ENCODE data around the gene BEST4.

BEST4 gene

DNA sequence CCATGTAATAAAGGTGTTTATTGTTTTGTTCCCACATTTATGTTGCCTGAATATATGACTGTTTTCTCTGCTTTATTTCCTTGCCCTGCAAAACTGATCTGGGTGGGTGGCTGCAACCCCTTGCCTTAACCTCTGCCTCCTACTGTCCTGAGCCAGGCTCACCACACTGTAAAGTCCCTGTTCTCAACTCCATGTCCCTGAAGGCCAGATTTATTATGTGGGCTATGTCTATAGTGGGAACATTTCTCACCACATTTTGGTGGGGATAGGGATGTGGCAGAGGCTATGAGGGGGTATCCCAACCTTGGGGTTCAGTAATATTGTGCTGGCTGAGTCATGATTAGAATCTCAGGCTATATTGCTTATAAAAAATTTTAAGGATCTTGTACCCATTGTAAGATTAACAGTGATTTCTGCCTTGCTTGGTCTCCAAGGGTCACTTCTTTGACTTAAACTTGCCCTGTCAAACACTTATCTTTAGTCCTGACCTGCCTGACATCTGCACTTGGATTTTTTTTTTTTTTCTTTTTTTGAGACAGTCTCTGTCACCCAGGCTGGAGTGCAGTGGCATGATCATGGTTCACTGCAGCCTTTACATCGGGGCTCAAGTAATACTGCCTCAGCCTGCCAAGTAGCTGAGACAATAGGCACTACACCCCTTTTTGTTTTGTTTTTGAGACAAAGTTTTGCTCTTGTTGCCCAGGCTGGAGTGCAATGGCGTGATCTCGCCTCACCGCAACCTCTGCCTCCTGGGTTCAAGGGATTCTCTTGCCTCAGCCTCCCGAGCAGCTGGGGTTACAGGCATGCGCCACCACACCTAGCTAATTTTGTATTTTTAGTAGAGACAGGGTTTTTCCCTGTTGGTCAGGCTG is 9.0 kb downstream of the BEST4 start:
- TF ChIP-seq, protein P1, sequence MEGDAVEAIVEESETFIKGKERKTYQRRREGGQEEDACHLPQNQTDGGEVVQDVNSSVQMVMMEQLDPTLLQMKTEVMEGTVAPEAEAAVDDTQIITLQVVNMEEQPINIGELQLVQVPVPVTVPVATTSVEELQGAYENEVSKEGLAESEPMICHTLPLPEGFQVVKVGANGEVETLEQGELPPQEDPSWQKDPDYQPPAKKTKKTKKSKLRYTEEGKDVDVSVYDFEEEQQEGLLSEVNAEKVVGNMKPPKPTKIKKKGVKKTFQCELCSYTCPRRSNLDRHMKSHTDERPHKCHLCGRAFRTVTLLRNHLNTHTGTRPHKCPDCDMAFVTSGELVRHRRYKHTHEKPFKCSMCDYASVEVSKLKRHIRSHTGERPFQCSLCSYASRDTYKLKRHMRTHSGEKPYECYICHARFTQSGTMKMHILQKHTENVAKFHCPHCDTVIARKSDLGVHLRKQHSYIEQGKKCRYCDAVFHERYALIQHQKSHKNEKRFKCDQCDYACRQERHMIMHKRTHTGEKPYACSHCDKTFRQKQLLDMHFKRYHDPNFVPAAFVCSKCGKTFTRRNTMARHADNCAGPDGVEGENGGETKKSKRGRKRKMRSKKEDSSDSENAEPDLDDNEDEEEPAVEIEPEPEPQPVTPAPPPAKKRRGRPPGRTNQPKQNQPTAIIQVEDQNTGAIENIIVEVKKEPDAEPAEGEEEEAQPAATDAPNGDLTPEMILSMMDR (IDR thresholded peaks at IDR 0.05; ENCODE audit: control extremely low read depth, extremely low read depth, low read depth, missing control alignments): no peak
- ChIA-PET CTCF (interaction anchor here (1.2 to 2.8 kb wide), 4 partner anchors 8 to 14 kb away, joined by 3 to 8 read pairs (median 5); partner anchors contain the start of gene BEST4), POLR2A (interaction anchor here (0.9 to 1.4 kb wide), 2 partner anchors 10 to 21 kb away, joined by 3 to 5 read pairs; partner anchors contain the start of genes BEST4 and PLK3)
- DNase-seq (ENCODE audit: extremely low spot score): no peak

DNA sequence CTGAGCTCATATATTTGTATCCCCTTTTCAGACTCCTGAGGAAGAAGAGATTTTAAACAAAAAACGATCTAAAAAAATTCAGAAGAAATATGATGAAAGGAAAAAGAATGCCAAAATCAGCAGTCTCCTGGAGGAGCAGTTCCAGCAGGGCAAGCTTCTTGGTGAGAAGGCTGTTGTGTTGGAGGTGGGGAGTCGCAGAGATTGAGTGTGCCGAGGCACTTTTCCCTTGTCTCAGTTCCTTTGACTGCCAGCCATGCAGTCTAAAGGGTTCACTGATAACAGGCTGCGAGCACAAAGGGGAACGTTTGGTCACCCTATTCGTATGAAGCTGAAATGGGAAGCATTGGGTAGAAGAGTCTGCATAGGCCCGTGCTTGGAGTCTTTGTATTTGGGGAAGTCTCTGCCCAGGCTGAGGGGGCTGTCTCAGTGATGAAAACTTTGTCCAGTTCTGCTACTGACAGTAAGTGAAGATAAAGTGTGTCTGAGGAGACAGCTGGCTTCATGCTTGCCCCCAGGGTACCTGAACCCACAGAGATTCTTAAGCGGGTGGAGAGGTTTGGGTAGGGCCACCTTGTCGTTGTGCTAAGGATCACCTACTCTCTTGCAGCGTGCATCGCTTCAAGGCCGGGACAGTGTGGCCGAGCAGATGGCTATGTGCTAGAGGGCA is 9.9 kb downstream of the BEST4 start:
- no peak for DNase-seq (ENCODE audit: extremely low spot score)
- TF ChIP-seq, protein P1 (IDR thresholded peaks at IDR 0.05; ENCODE audit: control extremely low read depth, extremely low read depth, low read depth, missing control alignments): no peak
- ChIA-PET CTCF (interaction anchor here (0.6 to 1.9 kb wide), 5 partner anchors 9 to 22 kb away, joined by 3 to 7 read pairs (median 3); partner anchors contain the start of gene PLK3), POLR2A (no interaction called here)

DNA sequence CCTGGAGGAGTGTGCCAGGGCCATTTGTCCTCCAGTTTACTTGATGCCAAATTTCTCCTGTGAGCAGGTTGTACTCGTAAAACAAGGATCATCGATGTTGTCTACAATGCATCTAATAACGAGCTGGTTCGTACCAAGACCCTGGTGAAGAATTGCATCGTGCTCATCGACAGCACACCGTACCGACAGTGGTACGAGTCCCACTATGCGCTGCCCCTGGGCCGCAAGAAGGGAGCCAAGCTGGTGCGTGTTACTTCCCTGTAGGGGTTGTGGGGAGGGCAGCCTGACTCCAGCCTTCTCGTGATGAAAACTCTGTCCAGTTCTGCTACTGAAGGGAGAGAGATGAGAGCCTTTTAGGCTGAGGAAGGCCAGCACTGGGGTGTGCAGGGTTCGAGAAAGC is 10.4 kb downstream of the BEST4 start:
- no peak for DNase-seq (ENCODE audit: extremely low spot score)
- TF ChIP-seq, protein P1 (IDR thresholded peaks at IDR 0.05; ENCODE audit: control extremely low read depth, extremely low read depth, low read depth, missing control alignments): no peak
- CTCF ChIA-PET: interaction anchor here (0.6 to 1.9 kb wide), 5 partner anchors 9 to 23 kb away, joined by 3 to 7 read pairs (median 3); partner anchors contain the start of gene PLK3
- POLR2A ChIA-PET: no interaction called here

DNA sequence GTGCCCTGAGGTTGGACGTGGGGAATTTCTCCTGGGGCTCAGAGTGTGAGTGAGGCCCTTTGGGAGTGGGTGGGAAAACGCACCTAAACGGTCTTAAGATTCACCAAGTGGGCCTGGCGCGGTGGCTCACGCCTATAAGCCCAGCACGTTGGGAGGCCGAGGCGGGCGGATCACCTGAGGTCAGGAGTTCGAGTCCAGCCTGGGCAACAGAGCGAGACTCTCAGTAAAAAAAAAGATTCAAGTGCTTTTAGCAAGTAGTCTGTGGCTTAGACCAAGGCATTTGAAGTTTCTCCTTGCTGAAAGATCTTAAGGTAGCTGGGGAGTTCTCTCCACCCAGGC is 11.3 kb downstream of the BEST4 start:
- ChIA-PET POLR2A (interaction anchor here (1.1 to 2.5 kb wide), 5 partner anchors 9 to 55 kb away, joined by 4 to 12 read pairs (median 11); partner anchors contain the start of gene PLK3), CTCF (interaction anchor here (1.1 to 3.1 kb wide), 6 partner anchors 9 to 49 kb away, joined by 3 to 13 read pairs (median 4); partner anchors contain the start of gene RNU5D-1)
- TF ChIP-seq, protein P1 (IDR thresholded peaks at IDR 0.05; ENCODE audit: control extremely low read depth, extremely low read depth, low read depth, missing control alignments): no peak
- DNase-seq (ENCODE audit: extremely low spot score): no peak

DNA sequence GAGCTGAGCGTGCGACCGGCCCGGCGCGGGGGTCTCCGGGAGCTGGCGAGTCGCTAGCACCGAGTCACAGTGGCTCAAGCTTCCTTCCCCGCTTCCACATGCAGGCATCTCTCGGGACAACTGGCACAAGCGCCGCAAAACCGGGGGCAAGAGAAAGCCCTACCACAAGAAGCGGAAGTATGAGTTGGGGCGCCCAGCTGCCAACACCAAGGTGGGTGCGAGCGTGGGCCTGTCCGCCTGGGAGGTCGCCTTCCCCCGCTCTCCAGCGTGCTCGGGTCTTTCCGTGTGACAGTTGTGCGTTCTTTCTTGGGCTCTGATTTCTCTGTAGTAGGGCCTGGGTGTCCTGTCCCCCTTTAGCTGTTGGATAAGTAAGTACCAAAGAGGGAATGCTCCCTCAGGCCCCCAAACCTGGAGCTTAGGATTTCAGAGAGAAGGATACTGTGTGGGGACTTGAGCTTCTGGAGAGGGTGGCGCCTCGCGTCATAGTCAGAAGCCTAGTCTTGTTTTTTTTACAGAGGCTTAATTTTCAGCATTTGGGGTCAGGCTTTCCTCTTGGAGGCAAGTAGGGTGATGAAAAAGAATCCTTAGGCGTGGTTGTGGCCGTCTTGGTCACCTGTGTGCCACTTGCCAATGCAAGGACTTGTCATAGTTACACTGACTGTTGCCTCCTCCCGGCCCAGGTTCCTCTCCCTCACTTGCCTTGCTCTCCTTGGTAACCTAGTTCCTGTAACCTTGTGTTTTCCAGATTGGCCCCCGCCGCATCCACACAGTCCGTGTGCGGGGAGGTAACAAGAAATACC is 11.8 kb downstream of the BEST4 start:
- ChIA-PET CTCF (interaction anchor here (0.9 to 3.1 kb wide), 9 partner anchors 9 to 48 kb away, joined by 3 to 13 read pairs (median 4); partner anchors contain the start of genes PLK3 and RNU5D-1), POLR2A (interaction anchor here (0.8 to 2.5 kb wide), 14 partner anchors 8 to 55 kb away, joined by 3 to 12 read pairs (median 7); partner anchors contain the start of genes BEST4, BTBD19, PLK3 and RNU5D-1)
- DNase-seq (ENCODE audit: extremely low spot score): no peak
- TF ChIP-seq, protein P1 (IDR thresholded peaks at IDR 0.05; ENCODE audit: control extremely low read depth, extremely low read depth, low read depth, missing control alignments): no peak
